GM12865 (cell line): ENCODE data around the gene PIK3CB.
"Not testable (repeated sequence)": the region's sequence is repeated elsewhere in the genome, so short reads cannot be mapped to it uniquely, and the experiment has no call there.

ENCODE experiments used
- DNase-seq: peaks from one replicate; pipeline ENCODE4 v3.0.0; 2010; ENCODE audit warnings: low read depth
- H3K4me3 ChIP-seq: 2 replicates; pipeline ENCODE4 v1.5.1; 2011; ENCODE audit warnings: mild to moderate bottlenecking, low read depth, low read length, control low read depth
- TF ChIP-seq, protein P1 (sequence below): IDR thresholded peaks from 2 replicates; pipeline ENCODE4 v1.5.1; 2011; ENCODE audit warnings: low read length, control low read depth, low read depth, inconsistent platforms; ENCODE audit not compliant: insufficient read depth; ENCODE audit errors: missing control alignments

PIK3CB gene

DNA sequence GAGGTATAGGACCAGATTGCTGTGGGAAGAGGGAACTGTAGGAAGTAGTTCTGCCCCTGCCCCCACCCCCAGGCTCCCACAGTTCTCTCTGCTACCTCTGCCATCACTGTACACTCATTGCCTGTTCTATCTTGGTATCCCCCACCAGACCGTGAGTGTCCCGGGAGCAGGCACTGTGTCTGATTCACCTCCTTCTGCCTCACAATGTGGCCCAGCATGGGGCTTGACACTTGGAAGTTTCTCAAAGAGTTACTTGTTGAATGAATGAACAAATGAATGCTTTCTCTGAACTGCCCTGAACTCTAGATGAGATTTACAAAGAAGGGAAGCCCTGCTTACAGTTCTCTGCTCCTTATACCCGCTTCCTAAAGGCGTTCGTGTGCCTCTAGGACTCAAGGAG lies 27.1 kb upstream of the PIK3CB start:
- DNase-seq = no peak
- TF ChIP-seq, protein P1, sequence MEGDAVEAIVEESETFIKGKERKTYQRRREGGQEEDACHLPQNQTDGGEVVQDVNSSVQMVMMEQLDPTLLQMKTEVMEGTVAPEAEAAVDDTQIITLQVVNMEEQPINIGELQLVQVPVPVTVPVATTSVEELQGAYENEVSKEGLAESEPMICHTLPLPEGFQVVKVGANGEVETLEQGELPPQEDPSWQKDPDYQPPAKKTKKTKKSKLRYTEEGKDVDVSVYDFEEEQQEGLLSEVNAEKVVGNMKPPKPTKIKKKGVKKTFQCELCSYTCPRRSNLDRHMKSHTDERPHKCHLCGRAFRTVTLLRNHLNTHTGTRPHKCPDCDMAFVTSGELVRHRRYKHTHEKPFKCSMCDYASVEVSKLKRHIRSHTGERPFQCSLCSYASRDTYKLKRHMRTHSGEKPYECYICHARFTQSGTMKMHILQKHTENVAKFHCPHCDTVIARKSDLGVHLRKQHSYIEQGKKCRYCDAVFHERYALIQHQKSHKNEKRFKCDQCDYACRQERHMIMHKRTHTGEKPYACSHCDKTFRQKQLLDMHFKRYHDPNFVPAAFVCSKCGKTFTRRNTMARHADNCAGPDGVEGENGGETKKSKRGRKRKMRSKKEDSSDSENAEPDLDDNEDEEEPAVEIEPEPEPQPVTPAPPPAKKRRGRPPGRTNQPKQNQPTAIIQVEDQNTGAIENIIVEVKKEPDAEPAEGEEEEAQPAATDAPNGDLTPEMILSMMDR = no peak
- no peak overlapping the region for H3K4me3 ChIP-seq

DNA sequence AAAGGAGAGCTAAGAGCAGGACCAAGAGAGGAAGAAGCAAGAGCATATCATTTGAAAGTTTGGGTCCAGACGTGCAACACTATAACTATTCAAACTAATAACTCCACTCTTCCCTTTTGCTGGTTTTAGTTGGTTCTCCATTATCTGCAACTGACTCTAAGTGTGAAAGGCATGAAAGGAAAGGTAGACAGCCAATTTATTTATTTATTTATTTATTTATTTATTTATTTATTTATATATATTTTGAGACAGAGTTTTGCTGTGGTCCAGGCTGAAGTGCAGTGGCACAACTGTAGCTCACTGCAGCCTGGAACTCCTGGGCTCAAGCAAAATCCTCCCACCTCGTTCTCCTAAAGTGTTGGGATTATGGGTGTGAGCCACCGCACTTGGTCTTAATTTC lies 22.1 kb upstream of the PIK3CB start:
- DNase-seq = no peak
- TF ChIP-seq, protein P1 = no peak
- no peak overlapping the region for H3K4me3 ChIP-seq

DNA sequence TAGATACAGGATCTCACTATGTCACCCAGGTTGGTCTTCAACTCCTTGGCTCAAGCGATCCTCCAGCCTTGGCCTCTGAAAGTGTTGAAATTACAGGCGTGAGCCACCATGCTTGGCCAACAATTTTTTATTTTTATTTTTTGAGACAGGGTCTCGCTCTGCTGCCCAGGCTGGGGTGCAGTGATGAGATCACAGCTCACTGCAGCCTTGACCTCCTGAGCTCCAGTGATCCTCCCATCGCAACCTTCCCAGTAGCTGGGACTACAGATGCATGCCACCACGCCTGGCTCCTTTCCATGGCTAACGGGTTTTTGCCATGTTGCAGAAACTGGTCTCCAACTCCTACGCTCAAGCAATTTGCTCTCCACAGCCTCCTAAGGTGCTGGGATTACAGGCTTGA lies 20.2 kb upstream of the PIK3CB start:
- no peak for DNase-seq
- H3K4me3 ChIP-seq = no peak overlapping the region
- TF ChIP-seq, protein P1 = no peak

DNA sequence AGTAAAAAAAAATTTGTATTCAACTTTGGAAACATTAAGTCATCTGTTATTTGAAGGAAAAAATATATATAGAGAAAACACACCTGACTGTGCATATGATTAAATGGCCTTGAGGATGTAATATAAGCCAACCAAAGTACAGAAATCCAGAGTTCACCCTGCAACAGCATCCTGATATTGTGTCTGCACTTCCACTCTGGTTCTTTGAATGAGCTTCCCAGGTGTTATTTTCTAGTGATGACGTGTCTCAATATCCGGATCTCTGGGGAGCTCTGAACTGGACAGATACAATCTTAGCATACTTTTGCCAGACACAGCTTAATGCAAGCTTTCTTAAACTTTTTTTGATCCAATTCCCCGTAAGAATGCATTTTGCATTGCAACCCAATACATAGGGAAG lies 19.5 kb upstream of the PIK3CB start:
- TF ChIP-seq, protein P1 = no peak
- no peak overlapping the region for H3K4me3 ChIP-seq
- no peak for DNase-seq

DNA sequence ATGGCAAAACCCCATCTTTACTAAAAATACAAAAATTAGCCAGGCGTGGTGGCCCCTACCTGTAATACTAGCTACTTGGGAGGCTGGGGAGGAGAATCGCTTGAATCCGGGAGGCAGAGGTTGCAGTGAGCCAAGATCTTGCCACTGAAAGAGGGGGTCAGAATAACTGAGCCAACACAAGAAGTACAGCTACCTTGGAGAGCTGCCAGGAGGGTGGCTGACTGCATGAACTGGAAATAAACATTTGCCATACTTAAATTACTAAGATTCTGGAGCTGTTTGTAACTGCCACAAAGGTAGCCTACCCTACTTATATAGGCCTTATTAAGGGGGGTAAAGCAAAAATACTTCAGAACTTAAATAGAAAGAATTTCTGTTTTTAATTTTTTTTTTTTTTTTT lies 15.4 kb upstream of the PIK3CB start:
- TF ChIP-seq, protein P1 = no peak
- DNase-seq = no peak
- no peak overlapping the region for H3K4me3 ChIP-seq

DNA sequence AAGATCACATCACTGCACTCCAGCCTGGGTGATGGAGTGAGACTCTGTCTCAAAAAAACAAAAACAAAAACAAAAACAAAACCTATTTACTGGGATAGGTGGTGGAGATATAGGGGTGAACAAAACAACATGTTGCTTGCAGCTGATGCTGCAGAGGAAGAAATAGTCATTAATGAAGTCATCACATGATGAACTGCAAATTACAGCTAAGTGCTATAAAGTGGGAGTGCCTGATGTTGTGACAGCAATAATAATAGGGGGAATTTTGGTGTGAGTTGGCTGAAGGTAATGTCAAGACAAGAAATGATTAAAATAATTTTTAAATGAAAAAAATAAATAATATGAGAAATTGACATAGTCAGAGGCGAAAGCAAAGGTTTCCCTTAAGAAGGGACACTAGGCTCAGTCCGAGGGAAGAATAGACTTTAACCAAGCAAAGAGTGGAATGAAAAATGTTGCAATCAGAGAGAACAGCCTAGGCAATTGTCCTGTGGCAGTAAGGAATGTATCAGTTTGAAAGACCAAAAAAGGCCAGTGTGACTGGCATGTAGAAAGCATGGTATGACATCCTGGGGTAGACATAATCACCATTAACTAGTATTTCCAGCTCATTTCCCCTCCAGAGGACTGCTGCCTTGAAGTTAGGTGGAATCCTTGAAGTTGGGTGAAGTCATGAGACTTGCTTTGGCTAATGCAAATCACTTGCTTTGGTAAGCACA lies 14.7 kb upstream of the PIK3CB start:
- TF ChIP-seq, protein P1 = no peak
- no peak overlapping the region for H3K4me3 ChIP-seq
- no peak for DNase-seq

DNA sequence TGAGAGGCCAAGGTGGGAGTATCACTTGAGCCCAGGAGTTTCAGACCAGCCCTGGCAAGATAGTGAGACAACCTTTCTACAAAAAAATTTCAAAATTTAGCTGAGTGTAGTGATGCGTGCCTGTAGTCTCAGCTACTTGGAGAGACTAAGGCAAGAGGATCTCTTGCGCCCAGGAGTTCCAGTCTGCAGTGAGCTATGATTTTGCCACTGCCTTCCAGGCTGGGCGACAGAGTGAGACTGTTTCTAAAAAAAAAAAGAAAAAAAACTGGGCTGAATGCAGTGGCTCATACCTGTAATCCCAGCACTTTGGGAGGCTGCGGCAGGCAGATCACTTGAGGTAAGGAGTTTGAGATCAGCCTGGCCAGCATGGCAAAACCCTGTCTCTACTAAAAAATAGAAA lies 14.0 kb upstream of the PIK3CB start:
- no peak for DNase-seq
- no peak overlapping the region for H3K4me3 ChIP-seq
- TF ChIP-seq, protein P1 = no peak

DNA sequence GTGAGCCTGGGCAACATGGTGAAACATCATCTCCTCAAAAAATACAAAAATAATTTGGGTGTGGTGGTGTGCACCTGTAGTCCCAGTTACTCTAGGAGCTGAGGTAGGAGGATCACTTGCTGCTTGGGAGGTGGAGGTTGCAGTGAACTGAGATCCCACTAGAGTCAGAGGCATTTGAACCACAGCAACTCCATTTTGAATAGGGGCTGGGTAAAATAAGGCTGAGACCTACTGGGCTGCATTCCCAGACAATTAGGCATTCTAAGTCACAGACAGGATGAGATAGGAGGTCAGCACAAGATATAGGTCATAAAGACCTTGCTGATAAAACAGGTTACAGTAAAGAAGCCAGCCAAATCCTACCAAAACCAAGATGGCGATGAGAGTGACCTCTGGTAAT lies 12.1 kb upstream of the PIK3CB start:
- not testable (repeated sequence) for H3K4me3 ChIP-seq, DNase-seq
